GM19238 (cell line): ENCODE results near the gene KCTD17.

Source experiments
- DNase-seq: peaks from one replicate; pipeline ENCODE4 v3.0.0; 2011; ENCODE audit warnings: low spot score; ENCODE audit not compliant: insufficient read length

Gene KCTD17

GRCh38 chr22:37079158-37079557 is 27.6 kb downstream of the KCTD17 start:
- no peak for DNase-seq

- no peak for DNase-seq
Observed at GRCh38 chr22:37079668-37080171, 28.2 kb downstream of the KCTD17 start.

GRCh38 chr22:37080438-37080837 is 28.9 kb downstream of the KCTD17 start:
- no peak for DNase-seq

- no peak for DNase-seq
Observed at GRCh38 chr22:37080838-37081237, 29.3 kb downstream of the KCTD17 start.

DNA sequence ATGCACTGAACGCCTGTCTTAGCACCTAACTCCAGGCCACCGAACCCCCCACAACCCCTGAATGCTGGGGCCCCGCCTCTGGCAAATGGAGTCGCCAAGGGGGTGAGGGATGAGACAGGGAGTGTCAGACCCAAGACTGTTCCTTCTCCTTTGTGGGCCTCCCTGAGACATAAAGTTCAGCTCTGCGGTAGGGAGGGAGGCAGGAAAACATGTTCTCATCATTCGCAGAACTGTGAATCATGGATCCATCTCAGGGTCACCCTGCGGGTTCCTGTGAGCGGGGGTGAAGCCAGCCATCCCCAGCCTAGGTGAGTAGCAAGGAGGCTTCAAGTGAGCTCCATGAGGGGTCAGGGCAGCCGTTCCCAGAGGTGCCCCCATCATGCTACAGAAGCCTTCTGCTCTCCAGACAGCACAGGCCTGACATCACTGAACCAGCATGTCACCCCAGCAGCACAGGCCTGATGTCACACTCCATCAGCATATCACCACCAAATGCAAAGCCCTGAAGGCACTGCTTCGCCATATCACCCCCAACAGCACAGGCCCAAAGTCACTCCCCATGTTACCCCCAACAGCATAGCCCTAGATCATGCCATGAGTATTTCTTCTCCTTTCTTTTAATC is 30.8 kb downstream of the KCTD17 start:
- DNase-seq = no peak

DNA sequence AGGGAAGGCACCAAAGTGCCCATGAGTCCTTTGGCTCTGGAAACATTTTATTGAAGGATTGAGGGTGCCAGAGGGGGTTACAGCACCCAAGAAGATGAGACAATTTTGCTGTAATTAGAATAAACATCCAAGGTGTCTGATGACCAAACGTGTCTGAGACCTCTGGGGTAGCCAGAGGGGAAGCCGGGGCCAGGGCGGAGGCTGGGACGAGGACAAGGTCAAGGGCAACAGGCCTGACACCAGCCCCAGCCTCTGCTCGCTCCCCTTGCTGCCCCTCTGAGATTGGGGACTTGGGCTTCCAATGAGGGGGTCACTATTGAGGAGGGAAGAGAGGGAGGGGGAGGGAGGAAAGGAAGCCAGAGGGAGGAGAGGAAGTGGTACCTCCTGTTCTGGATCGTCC is 32.4 kb downstream of the KCTD17 start:
- DNase-seq = no peak

GRCh38 chr22:37084385-37084784 is 32.8 kb downstream of the KCTD17 start:
- no peak for DNase-seq

GRCh38 chr22:37086184-37086583 is 34.6 kb downstream of the KCTD17 start:
- no peak for DNase-seq

GRCh38 chr22:37088108-37088605 is 36.6 kb downstream of the KCTD17 start:
- DNase-seq = no peak

DNA sequence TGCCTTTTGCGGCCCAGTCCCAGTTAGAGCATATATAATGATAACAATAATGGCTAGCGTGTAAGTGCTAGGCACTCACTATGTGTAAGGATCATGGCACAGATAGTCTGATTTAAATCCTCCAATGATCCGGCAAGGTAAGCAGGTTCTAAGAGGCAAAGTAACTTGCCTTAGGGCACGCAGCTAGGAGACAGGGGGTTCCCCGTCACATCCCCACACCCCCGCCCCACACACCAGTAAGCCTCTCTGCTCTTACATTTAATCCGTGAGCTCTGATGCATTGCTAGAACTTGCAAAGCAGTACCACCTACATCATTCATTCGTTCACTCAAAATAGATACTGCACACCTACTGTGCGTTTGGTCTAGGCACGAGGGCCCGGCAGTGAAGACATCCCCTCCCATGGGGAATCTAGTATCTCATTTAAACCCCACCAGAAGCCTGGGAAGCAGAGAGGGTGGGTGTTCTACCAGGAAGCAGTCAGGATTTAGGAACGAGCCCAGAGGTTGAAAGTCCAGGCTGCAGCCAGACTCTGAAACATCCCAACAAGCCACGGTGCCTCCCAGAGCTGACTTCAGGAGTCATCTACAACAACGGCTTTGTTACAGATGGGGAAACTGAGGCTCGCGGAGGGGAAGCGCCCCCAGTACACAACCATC is 37.3 kb downstream of the KCTD17 start:
- no peak for DNase-seq

- DNase-seq = no peak
Observed at GRCh38 chr22:37089434-37089833, 37.9 kb downstream of the KCTD17 start.

DNA sequence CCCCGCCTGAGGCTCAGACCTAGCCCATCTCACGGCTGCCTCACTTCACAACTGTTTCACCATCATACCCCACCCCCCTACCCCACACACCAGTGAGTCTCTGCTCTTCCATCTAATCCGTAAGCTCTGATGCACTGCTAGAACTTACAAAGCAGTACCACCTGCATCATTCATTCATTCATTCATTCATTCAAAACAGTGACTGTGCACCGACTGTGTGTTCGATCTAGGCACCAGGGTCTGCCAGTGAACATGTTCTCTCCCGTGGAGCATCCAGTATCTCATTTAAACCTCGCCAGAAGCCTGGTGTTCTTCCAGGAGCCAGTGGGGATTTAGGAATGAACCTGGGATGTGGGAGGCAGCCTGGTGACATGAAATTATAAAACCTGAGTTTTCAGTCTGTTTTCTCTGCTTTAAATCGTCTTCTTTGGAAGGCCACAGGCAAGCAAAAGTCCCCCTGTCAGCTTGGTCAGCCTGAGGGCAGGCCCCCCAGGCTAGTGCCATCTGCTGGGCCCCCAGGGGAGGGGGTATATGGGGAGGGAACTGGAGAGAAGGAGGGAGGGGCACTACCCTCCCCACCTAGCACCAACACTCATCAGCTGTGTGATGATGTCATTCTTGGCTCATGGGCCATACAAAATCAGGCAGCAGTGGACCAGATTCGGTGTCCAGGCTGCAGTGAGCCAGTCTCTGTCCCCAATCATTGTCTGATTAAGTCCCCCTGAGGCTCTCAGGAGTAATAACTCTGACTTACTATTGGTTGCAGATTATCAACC is 39.6 kb downstream of the KCTD17 start:
- no peak for DNase-seq

DNA sequence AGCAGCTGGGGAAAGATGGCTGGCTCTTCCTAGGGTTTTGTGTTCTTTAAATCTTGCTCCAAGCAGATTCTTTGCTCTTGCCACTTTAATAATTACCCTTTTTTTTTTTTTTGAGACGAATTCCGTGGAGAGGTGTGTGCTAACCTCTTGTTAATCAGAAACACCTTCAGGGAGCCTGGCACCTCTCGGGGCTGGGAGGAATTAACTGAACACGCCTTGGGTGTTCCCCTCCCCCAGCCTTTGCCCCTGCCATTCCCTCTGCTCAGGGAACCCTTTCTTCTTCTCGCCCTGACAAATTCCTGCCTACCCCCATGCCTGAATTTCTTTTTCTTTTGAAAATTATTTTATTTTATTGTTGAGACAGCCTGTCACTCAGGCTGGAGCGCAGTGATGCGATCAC is 40.5 kb downstream of the KCTD17 start:
- DNase-seq = no peak

DNA sequence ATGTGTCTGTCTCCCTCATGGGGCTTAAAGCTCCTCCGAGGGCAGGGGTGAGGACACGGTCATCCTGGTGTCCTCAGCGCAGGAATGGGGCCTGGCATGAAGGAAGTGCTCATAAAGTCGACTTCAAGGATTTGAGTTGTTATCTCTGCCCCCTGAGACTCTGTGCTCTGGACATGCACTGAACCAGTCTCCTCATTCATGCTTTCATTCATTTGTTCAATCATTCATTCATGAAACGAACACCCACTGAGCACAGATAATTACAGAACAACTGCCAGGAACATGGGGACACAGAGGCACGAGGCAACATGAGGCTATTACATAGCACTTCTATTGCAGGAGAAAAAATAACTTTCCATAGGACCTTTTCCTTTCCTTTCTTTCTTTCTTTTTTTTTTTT is 41.5 kb downstream of the KCTD17 start:
- no peak for DNase-seq

GRCh38 chr22:37094239-37094638 is 42.7 kb downstream of the KCTD17 start:
- no peak for DNase-seq

GRCh38 chr22:37095113-37095512 is 43.6 kb downstream of the KCTD17 start:
- no peak for DNase-seq

GRCh38 chr22:37097346-37097745 is 45.8 kb downstream of the KCTD17 start:
- no peak for DNase-seq

DNA sequence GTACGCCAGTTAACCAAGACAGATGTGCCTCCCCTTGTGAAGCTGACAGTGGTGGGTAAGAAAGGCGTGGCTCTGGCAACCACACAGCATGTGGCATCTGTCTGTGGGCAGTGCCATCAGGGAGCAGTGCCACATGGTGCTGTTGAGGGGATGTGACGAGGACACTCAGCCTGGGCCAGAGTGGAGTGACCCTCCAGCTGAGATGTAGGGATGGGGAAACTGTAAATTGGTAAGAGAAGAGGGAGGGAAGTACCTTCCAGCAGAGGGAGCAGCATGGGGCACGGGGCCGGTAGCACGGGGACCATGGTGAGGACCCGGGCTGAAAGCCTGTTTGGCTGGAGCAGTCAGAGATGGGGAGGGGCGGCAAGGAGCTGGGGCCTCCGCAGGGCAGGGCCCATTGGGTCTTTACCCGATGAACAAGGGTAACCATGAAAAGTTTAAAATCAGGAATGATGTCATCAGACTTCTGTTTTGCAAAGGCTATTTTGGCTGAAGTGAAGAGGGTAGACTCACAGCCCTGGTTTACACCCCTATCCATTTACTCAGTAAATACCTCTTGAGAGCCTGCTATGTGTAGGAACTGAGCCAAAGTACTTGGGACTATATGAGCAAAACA is 47.5 kb downstream of the KCTD17 start:
- no peak for DNase-seq

DNA sequence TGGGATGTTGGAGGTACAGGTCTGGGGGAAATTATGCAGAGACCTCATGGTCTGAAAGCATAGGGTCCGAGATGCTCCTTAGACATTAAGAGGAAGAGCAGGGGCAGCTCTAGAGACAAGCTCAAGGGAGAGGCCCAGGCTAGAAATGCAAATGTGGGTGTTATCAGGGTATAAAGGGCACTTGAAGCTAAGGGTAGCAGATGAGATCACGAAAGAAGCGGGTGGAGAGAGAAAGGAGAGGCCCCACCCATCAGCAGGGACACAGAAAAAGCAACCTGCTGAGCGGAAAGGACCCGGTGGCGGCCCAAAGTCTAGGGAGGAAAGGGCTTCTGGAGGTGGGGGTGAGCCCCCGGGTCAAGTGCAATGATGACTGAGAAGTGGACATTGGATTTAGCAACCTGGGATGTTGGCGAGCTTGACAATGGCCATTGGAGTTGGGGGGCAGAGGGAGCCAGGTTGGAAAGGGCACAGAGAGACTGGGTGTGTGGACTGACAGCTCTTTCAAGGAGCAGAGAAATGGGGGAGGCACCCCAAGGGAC is 49.1 kb downstream of the KCTD17 start:
- DNase-seq = no peak

DNA sequence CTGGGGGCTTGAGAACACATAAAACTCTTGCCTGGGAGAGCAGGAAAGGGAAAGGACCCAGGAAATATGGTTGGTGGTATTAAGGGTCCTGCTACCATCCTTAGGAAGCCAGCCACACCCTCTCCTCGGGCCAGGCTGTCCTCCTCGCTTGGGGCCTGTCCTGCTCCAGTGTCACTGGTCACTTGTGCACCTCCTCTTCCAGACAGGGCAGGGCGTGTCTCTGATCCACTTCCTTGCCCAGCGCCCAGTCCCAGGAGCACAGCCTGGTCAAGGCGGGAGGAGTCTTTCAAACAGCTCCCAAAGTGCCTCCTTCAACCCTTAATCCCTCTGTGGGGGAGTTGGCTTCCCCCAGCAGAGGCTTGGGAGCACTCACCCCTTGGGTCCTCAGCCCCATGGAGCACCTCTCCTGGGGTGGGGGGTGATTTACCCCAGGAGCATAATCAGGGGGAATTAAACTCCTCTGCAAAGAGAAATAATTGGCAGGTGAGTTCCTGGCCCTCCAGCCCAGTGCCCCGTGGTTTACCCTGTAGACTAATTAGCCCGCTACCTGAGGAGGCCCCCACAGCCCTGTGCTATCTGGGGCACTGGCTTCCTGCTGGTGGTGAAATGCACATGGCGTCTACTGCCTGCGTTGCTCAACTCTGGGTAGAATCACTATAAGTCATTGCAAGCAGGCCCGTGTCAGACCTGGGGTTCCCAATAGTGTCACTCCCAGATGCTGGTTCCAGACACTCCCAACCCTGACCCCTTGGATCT is 49.9 kb downstream of the KCTD17 start:
- no peak for DNase-seq

- no peak for DNase-seq
Observed at GRCh38 chr22:37103151-37103550, 51.6 kb downstream of the KCTD17 start.
